LoVo (cell line): ENCODE measurements around the gene THBS2.
A peak's percentile ranks its signal among the peaks of the same experiment; 100 is the strongest.
"Not testable (repeated sequence)": the region's sequence is repeated elsewhere in the genome, so short reads cannot be mapped to it uniquely, and the experiment has no call there.

Source experiments
- DNase-seq: peaks from one replicate; pipeline ENCODE4 v3.0.0-alpha.2; 2016; ENCODE audit warnings: low spot score

The THBS2 gene

DNA sequence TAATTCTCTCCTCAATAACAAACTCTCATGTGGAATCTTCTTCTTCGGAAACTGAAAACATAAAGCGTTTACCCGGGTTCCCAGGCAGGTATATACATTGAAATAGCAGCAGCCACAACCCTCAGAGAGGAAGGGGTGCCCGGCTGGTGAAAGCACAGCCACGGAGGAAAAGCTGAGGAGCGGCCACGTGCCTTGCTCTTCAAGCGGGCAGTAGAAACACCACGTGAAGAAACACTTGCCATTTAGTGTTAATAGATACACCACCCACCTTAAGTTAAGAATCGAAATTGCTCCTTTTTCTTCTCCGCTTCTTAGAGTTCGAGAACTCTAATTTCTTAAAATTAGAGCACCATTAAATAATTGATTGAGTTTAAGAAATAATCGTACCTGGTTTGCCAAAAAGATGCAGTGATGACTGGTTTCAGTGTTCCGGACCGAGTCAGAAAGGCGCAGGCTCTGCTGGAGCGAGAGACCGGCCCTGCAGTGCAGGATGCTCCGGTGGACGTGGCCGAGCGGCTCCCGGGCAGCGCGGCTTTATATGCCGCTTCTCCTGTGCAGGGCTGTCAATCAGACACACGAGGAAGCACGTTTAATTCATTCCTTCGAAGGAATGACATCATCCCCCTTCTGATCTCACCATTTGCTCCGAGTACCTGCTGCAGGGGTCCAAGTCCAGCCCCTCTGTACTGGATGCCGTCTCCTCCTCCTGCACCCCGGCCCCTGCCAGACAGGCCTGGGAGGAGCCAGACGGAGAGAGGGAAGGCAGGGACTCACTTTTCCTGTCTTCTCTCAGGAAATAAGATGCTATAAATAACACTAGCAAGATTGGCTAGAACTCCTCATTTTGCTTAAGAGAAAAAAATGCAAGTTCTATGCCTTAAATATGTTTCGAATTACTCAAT lies at the start of gene THBS2:
Gene THBS2 (minus strand): TSS at position 510 of the 902 bp plus-strand sequence. CDS start 3,062 bp downstream, outside the sequence.
- DNase-seq: no peak

- DNase-seq: no peak
Observed at GRCh38 chr6:169302716-169303115, 49.1 kb upstream of the THBS2 start.

- no peak for DNase-seq
Observed at GRCh38 chr6:169302255-169302654, 48.6 kb upstream of the THBS2 start.

GRCh38 chr6:169300916-169301315 lies 47.3 kb upstream of the THBS2 start:
- DNase-seq: no peak

- DNase-seq: not testable (repeated sequence)
Observed at GRCh38 chr6:169298626-169299025, 45.0 kb upstream of the THBS2 start.

GRCh38 chr6:169296622-169297021 lies 43.0 kb upstream of the THBS2 start:
- DNase-seq: no peak

- DNase-seq: no peak
Observed at GRCh38 chr6:169296170-169296569, 42.5 kb upstream of the THBS2 start.

GRCh38 chr6:169293196-169293595 lies 39.5 kb upstream of the THBS2 start:
- DNase-seq: no peak

DNA sequence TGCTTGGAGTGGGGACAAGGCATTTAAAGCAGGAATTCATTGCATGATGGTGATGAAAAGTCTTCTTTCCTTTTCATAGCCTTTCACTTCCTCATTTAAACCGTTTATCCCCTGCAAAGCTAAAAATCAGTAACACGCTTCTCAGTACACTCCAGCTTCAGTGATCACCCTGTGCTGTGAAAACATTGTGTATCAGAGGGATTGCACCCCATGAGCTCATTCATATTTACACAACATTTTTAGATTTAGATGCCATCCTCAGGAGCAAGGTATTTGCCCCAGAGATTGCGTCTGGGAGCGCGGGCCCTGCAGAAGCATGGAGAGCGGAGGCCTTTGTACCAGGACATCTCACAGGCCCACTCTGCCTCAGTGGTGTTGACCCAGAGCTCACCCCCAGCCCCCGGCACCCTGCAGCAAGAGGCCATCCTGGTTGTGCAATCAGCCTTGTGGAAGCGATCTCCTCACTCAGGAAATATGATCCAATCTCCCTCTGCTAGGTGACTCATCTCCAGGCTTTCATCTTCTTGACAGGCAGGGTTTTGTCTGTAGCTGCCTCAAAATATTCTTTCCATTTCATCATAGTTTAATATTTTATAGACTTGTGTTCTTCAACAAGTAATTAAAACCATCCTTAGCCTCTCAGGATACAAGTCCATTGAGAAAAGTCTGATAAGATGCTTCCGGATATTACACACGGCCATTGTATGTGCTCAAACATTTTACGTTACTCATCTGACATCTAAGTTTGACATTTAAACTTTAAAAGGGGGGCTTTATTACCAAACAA lies 38.9 kb upstream of the THBS2 start:
- peak; percentile 42 for DNase-seq

DNA sequence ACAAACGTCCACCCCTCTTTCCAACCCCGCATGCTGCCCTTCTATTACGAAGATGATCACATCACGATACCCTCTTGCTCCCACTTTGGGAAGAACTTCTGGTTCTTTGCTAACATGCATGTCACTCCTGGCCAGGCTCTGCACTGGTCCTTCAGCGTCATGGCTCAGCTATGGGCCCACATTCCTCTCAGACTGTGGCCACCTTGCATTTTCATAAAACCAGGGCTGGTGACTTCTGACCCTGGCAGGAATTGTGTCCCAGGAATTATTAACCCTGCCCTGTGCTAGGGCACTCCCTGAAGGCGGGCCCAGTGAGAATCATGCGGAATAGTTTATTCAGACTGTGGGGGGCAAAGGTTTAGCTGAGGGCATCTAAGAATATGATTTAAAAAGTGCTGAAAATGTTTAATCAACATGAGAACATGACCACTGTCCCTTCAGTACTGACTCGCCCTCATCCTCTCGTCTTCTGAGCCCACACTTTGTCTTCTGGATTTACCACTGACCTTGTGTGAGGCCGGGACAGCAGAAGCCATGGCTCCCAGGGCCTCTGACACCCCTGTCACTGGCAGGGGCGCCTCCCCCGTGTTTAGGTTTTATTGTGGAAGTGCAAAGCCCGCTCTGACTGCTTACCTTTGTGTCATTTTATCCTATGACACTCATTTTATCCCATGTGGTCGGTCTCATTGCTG lies 38.1 kb upstream of the THBS2 start:
- DNase-seq: no peak

DNA sequence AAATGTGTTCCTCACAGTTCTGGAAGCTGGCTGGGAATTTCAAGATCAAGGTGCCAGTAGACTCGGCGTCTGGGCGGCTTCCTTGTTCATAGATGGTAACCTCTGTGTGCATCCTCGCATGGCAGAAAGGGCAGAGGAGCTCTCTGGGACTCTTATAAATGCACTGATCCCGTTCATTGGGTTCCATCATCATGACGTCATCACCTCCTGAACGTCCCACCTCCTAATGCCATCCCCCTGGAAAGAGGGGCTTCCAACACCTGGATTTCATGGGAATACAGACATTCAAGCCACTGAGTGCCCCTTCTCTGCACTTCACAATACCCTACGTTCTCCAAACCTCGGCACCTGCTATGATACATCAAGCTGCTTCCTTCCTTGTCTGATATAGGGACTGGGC lies 37.5 kb upstream of the THBS2 start:
- DNase-seq: no peak

- no peak for DNase-seq
Observed at GRCh38 chr6:169289619-169290339, 36.1 kb upstream of the THBS2 start.

DNA sequence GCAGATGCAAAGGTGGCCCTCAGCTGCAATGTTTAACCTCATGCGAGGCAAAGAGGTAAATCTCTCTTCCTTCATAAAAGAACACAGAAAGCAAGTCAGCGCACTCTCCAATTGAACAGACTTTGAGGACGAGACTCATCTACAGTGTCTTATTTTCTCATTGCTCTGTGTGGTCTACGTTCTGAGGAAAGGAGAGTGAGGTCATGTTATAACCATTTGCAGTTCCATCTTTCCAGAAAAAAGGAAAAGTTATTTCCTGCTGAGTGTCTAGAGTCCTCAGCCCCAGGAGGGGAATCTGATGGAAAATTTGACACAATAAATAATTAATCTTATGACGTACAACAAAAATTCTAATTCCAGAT lies 35.6 kb upstream of the THBS2 start:
- no peak for DNase-seq

GRCh38 chr6:169288591-169288990 lies 34.9 kb upstream of the THBS2 start:
- no peak for DNase-seq

- DNase-seq: no peak
Observed at GRCh38 chr6:169287675-169288074, 34.0 kb upstream of the THBS2 start.

DNA sequence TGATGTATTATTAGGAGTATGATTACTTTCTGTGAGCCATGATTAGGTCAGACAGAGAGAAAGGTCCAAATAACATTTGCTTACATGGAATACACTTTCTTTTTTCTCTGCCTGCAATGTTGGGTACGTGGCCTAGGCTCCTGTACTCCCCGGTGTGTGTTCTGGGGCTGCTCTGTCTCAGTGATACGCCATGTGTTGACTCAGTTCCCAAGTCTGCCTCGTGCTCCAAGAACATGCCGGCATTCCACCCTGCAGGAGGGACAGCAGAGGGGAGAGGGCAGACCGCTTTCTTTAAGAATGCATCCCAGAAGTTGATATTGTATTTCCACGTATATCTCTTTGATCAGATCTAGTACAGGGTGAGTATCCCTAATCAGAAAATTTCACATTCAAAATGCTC lies 33.3 kb upstream of the THBS2 start:
- DNase-seq: no peak

- DNase-seq: no peak
Observed at GRCh38 chr6:169285165-169285564, 31.5 kb upstream of the THBS2 start.

DNA sequence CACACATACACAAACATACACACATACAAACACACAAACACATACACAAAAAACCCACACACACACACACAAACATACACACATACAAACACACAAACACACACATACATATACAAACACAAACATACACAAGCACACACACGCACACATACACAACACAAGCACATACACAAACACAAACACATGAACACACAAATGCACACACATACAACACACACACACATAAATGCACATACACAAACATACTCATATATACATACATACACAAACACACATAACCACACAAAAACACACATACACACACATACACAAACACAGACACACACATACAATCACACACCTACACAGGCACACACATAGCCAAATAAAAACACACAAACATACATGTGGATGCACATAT lies 30.3 kb upstream of the THBS2 start:
- DNase-seq: no peak

- no peak for DNase-seq
Observed at GRCh38 chr6:169282043-169282442, 28.4 kb upstream of the THBS2 start.

DNA sequence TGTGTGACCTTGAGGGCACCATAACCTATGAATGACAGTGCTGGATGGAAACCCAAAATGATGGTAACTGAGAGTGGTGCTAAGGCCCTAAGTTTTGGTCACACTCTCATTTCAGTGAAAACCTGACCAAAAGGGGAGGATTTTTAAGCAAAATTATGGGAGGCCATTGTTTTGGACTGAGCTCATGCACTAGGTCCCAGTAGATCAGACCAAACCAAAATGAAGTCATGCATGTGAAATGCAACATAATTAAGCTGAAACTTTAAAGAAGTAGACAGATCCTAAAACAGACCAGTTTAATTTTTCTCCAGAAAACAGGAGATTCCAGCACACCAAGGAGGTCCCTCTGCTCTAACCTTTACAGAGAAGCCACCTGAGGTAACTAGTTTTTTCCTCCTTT lies 24.0 kb upstream of the THBS2 start:
- DNase-seq: no peak

DNA sequence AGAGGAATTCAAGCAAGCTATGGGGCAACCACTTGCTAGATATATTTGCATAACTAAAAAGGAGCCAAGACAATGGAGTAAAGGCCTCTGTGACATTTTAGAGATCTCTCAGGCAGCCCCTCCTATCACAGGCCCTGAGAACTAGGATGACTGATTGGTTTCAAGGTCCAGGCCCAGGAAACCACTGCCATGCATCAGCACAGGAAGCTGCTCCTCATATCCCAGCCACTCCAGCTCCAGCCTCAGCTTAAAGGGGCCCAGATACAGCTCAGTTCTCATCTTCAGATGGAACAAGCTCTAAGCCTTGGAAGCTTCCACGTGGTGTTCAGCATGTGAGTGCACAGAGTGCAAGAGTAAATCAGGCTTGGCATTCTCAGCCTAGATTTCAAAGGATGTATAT lies 21.1 kb upstream of the THBS2 start:
- DNase-seq: no peak

- no peak for DNase-seq
Observed at GRCh38 chr6:169273511-169273910, 19.9 kb upstream of the THBS2 start.
